GM18498 (cell line): Measurements from ENCODE around the gene COL7A1.

Experiments used
- ATAC-seq: cut with Tn5 transposase; IDR thresholded peaks from one replicate; pipeline ENCODE4 v1.9.1; 2021; ENCODE audit warnings: mild to moderate bottlenecking, moderate library complexity; ENCODE audit not compliant: unreplicated experiment

Gene COL7A1

GRCh38 chr3:48595075-48595525 lies at the start of gene COL7A1:
TSS of gene COL7A1 (minus strand) at chr3:48595329. CDS start at chr3:48595159, 170 bp downstream.
- ATAC-seq, result no peak

- no peak for ATAC-seq
Measured at GRCh38 chr3:48642605-48643004, 47.5 kb upstream of the COL7A1 start.

- ATAC-seq, result no peak
Measured at GRCh38 chr3:48641396-48641795, 46.3 kb upstream of the COL7A1 start.

GRCh38 chr3:48639944-48640606 lies 44.9 kb upstream of the COL7A1 start:
- ATAC-seq, result no peak

GRCh38 chr3:48637305-48637704 lies 42.2 kb upstream of the COL7A1 start:
- no peak for ATAC-seq

- ATAC-seq, result no peak
Measured at GRCh38 chr3:48636149-48636655, 41.1 kb upstream of the COL7A1 start.

GRCh38 chr3:48635222-48636021 lies 40.3 kb upstream of the COL7A1 start, which contains the start of gene SLC26A6:
TSS of gene SLC26A6 (minus strand) at chr3:48635461. CDS start at chr3:48635393, 68 bp downstream.
- peak; percentile 90 for ATAC-seq

- peak; percentile 27 for ATAC-seq
Measured at GRCh38 chr3:48634661-48635221, 39.6 kb upstream of the COL7A1 start.

- ATAC-seq, result no peak
Measured at GRCh38 chr3:48633743-48634142, 38.6 kb upstream of the COL7A1 start.

GRCh38 chr3:48633256-48633655 lies 38.1 kb upstream of the COL7A1 start:
- no peak for ATAC-seq

GRCh38 chr3:48631516-48632448 lies 36.7 kb upstream of the COL7A1 start:
- ATAC-seq, result no peak

- no peak for ATAC-seq
Measured at GRCh38 chr3:48630833-48631232, 35.7 kb upstream of the COL7A1 start.

- ATAC-seq, result no peak
Measured at GRCh38 chr3:48630407-48630806, 35.3 kb upstream of the COL7A1 start.

GRCh38 chr3:48629894-48630293 lies 34.8 kb upstream of the COL7A1 start:
- ATAC-seq, result no peak

GRCh38 chr3:48628277-48629017 lies 33.3 kb upstream of the COL7A1 start:
- no peak for ATAC-seq

GRCh38 chr3:48625600-48625999 lies 30.5 kb upstream of the COL7A1 start:
- no peak for ATAC-seq

GRCh38 chr3:48624767-48625166 lies 29.6 kb upstream of the COL7A1 start:
- ATAC-seq, result no peak

GRCh38 chr3:48623851-48624547 lies 28.9 kb upstream of the COL7A1 start:
- ATAC-seq, result no peak

GRCh38 chr3:48621461-48621869 lies 26.3 kb upstream of the COL7A1 start, which contains the start of gene TMEM89:
TSS of gene TMEM89 (minus strand) at chr3:48621769. CDS start at chr3:48621756, 13 bp downstream.
- no peak for ATAC-seq
